AML-193 (cell line): ENCODE data around the gene REM2.

Source experiments
- DNase-seq, 2 experiments: peaks; one replicate each; lab custom pipeline; 2025; lab: John Stamatoyannopoulos, UW

REM2 gene

DNA sequence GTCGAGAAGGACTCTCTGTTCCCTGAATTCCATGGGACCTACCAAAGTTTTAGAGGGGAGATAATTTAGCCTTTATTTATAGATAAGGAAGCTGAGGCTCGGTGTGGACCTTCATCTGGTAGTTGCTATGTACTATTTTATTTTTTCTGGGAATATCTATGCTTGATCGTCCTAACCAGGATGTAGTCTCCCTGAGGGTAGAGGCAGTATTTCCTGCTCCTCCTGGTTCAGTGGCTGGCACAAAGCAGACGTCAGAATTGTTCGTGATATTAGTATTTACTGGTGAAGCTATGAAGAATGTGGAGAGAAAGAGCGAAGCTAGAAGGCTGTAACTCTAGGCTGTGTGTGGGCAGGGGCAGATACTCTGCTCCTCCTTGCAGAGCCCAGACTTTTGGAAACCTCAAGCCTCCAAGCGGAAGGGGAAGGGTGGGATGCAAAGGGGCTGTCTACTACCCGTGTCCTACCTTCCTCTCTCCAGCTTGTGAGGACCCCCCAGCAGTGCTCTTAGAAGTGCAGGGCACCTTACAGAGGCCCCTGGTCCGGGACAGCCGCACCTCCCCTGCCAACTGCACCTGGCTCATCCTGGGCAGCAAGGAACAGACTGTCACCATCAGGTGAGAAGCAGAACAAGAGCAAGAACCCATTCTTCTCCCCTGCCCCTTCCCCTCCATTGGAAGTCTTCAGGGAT is 10.0 kb upstream of the REM2 start:
- DNase-seq: no peak

- no peak for DNase-seq
These were observed 7.8 kb upstream of the REM2 start for GRCh38 chr14:22875003-22875747.

DNA sequence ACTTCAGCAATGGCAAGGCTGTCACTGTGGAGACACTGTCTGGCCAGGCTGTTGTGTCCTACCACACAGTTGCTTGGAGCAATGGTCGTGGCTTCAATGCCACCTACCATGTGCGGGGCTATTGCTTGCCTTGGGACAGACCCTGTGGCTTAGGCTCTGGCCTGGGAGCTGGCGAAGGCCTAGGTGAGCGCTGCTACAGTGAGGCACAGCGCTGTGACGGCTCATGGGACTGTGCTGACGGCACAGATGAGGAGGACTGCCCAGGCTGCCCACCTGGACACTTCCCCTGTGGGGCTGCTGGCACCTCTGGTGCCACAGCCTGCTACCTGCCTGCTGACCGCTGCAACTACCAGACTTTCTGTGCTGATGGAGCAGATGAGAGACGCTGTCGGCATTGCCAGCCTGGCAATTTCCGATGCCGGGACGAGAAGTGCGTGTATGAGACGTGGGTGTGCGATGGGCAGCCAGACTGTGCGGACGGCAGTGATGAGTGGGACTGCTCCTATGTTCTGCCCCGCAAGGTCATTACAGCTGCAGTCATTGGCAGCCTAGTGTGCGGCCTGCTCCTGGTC is 7.2 kb upstream of the REM2 start:
- DNase-seq: no peak

DNA sequence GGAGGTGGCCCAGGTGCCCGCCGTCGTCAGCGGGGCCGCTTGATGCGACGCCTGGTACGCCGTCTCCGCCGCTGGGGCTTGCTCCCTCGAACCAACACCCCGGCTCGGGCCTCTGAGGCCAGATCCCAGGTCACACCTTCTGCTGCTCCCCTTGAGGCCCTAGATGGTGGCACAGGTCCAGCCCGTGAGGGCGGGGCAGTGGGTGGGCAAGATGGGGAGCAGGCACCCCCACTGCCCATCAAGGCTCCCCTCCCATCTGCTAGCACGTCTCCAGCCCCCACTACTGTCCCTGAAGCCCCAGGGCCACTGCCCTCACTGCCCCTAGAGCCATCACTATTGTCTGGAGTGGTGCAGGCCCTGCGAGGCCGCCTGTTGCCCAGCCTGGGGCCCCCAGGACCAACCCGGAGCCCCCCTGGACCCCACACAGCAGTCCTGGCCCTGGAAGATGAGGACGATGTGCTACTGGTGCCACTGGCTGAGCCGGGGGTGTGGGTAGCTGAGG is 6.0 kb upstream of the REM2 start:
- DNase-seq: no peak

DNA sequence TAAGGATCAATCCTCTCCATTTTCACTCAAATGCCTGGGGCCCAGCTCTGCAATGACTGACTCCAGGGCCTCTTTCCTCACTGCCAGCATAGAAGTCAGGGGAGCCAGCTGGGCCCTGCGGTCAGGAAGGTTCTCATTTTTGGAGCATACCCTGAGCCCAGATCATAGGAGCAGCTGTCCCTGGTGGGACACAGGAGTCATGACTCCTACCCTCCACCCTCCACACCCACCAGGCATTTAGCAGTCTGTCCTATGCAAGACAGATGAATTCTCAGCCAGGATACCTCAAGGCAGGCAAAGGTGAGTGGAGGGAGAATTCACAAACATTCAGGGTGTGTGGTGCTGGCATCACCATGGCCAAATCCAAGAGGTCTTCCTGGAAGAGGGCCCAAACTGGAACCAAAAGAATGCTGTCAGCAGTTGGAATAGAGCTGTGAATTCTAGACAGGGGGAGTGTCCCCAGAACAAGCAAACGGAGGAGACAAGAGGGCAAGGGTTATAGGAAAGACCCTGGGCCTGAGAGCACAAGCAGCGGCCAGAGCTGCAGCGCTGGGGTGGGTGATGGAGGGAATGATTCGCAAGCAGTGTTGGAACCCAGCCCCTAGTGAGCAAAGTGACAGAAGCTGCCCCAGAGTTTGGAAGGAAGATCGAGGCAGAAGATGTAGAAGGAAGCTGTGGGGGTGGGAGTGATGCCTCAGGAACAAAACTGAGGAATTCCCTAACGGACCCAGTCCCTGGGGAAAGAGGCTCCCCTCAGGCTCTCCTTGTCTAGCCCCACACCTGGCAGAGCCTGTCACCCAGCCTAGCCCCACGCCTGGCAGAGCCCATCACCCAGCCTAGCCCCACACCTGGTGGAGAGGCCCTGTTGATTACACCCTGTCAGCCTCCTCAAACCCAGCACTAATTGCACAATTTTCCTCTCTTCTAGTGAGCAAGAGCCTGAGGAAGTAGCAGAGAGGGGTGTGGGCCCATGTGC is 4.5 kb upstream of the REM2 start:
- peak in 1 of 2 experiments; percentile 3 for DNase-seq

DNA sequence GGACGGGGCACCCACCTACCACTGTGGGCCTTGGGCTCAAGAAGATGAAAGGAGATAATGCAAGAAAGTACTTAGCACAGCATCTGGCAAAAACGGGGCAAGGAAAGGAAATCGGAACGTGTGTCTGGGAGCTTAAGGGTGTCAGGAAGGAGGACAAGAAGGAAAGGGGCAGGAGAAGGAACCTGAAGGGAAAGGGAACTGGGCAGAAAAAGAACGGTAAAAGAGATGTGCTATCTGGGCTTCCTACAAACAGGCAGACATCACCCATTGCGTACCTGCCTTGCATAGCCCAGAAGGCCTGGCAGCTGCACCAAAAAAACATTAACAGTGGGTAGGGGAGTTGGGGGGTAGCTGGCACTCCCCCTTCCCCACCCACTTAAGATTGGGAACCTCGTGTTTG is 958 bp upstream of the REM2 start:
- no peak for DNase-seq

DNA sequence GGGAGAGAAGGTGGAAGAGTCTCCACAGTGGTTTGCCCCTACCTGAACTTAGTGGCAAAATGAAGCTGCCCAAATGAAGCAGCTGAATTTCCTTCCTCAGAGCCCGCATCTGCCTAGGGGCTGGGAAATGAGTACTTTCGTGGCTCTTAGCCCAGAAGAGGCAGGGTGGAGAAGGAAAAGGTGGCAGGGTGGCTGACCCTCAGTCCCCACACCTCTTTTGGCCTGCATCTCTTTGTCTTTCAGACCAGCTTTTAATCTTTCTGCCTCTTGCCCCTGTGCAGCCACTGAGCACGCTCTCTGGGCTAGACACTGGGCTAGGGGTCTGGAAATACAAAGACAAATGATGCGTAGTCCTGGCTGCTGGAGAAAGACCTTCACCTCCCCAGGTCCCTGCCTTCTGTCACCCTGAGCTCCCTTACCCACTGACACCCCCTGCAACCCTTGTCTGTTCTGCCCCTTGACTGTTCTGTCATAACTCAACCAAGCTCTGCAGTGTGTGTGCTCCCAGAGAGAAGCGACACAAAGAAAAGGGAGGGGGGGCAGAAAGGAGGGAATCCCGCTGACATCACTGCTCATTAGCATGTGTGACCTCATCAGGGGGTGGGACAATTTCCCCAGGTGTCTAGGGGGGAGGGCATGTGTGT is 371 bp upstream of the REM2 start:
- no peak for DNase-seq

GRCh38 chr14:22884076-22884737 is 1.2 kb downstream of the REM2 start:
- no peak for DNase-seq

DNA sequence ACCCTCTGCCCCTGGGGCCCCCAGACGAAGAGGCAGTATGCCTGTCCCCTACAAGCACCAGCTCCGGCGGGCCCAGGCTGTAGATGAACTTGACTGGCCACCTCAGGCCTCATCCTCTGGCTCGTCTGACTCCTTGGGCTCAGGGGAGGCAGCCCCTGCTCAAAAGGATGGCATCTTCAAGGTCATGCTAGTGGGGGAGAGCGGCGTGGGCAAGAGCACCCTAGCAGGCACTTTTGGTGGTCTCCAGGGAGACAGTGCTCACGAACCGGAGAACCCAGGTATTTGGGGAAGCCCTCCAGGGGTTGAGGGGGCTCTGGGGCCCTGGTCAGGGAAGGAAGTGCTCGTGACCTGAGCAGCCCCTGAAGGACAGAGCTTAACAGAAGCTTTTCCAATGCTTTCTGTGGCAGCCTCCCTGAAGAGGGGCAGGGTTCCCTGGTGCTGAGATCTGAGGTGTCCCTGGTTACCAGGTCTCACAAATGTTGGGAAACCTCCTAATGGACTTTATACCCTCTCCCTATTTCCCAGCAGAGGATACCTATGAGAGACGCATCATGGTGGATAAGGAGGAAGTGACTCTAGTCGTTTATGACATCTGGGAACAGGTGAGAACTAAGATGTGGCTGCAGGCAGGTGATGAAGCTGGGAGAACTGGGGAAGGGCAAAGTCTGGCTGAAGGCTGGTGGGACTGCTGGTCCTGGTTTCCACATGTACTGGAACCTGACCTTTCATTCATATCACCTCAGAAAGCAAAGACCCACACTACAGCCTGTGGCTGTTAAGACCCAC is 1.9 kb downstream of the REM2 start:
- DNase-seq: no peak

- no peak for DNase-seq
These were observed 3.0 kb downstream of the REM2 start for GRCh38 chr14:22885975-22886374.

DNA sequence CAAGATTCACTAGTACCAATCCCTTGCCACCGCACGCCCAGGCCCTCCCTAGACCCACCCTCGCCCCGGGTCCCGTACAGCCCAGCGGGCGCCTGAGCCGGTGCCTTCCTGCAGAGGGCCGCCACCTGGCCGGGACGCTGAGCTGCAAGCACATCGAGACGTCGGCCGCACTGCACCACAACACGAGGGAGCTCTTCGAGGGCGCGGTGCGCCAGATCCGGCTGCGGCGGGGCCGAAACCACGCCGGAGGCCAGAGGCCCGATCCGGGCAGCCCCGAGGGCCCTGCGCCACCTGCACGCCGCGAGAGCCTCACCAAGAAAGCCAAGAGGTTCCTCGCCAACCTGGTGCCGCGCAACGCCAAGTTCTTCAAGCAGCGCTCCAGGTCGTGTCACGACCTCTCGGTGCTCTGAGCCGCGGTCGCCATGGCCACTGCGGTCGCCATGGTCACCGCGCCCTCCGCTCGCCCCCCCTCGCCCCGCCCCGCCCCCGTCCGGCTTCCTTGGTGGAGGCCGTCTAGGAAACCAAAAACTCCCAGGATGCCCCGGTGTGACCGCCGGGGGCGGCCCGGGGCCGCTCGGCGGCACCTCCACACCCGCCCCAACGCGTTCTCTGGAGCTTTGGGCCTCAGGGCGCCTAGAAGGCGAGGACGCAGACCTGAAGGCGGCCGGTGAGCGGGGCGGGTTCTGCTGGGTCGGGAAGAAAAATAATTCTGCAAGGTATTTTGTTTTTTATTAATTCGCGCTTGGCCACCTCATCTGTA is 3.7 kb downstream of the REM2 start:
- DNase-seq: no peak

- DNase-seq: no peak
These were observed 4.4 kb downstream of the REM2 start for GRCh38 chr14:22887260-22887989.

- no peak for DNase-seq
These were observed 5.0 kb downstream of the REM2 start for GRCh38 chr14:22887990-22888378.

DNA sequence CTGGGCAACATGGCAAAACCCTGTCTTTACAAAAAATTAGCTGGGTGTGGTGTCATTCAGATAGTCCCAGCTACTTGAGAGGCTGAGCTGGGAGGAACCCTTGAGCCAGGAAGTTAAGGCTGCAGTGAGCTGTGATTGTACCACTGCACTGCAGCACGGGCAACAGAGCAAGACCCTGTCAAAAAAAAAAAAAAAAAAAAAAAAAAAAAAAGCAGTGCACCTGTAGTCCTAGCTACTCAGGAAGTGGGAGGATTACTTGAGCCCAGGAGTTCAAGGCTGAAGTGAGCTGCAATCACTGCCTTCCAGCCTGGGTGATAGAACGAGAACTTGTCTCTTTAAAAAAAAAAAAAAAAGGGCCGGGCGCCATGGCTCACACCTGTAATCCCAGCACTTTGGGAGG is 5.6 kb downstream of the REM2 start:
- no peak for DNase-seq

- no peak for DNase-seq
These were observed 7.4 kb downstream of the REM2 start for GRCh38 chr14:22890416-22890815.

DNA sequence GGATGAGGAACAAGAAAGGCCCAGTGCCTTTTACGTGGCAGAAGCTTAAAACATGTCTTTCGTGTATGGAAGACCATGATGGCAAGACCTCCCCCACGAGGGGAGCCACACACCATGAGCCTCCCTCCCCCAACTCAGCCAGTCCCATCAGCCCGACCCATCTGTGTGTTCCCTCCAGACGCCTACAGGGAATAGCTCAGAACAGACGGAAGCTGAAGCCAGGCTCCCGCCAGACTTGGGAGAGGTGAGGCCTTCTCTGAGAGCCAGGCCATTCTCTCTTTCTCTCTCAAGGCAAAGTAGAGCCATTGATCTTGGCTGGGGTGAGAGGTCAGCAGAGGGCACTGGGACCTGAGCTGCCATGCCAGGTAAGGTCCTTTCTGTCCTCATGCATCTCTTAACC is 9.5 kb downstream of the REM2 start:
- no peak for DNase-seq

GRCh38 chr14:22893706-22894105 is 10.7 kb downstream of the REM2 start:
- no peak for DNase-seq

- DNase-seq: no peak
These were observed 12.4 kb downstream of the REM2 start for GRCh38 chr14:22895402-22895801.

GRCh38 chr14:22896356-22896755 is 13.3 kb downstream of the REM2 start:
- DNase-seq: no peak
